ENCODE data around the gene PCBP4.

PCBP4 gene

GRCh38 chr3:51934991-51935885 lies 32.0 kb downstream of the PCBP4 start:
- H3K27me3 ChIP-seq (ENCODE audit: low read length) = no peaks in the 10 kb centered on the region
- H3K9me2 ChIP-seq (replicated peaks; ENCODE audit: insufficient read depth, low read length) = no peaks in the 10 kb centered on the region
- no peak overlapping the region for H3K4me3 ChIP-seq (ENCODE audit: insufficient read depth, low read length, poor library complexity, severe bottlenecking)
- no peaks in the 10 kb centered on the region for H4K20me1 ChIP-seq (ENCODE audit: low read depth, low read length)
- peaks cover 11% of the 10 kb centered on the region; the same call in 1 of the 2 replicates for H3K79me2 ChIP-seq (ENCODE audit: insufficient read depth, low read length)
- H3F3A ChIP-seq (ENCODE audit: insufficient read depth) = no peaks in the 10 kb centered on the region
- H3K27ac ChIP-seq (ENCODE audit: low read depth, low read length) = no peak overlapping the region
- no peak overlapping the region for H2AFZ ChIP-seq (ENCODE audit: low read depth, low read length, severe bottlenecking)
- no peak overlapping the region for H3K4me2 ChIP-seq (ENCODE audit: low read depth, low read length, poor library complexity, severe bottlenecking)
- H3K36me3 ChIP-seq (ENCODE audit: low read length) = no peaks in the 10 kb centered on the region
- no peak for TF ChIP-seq EZH2phosphoT487 (conservative IDR thresholded peaks at IDR 0.05; ENCODE audit: low read length)
- TF ChIP-seq, protein P1, sequence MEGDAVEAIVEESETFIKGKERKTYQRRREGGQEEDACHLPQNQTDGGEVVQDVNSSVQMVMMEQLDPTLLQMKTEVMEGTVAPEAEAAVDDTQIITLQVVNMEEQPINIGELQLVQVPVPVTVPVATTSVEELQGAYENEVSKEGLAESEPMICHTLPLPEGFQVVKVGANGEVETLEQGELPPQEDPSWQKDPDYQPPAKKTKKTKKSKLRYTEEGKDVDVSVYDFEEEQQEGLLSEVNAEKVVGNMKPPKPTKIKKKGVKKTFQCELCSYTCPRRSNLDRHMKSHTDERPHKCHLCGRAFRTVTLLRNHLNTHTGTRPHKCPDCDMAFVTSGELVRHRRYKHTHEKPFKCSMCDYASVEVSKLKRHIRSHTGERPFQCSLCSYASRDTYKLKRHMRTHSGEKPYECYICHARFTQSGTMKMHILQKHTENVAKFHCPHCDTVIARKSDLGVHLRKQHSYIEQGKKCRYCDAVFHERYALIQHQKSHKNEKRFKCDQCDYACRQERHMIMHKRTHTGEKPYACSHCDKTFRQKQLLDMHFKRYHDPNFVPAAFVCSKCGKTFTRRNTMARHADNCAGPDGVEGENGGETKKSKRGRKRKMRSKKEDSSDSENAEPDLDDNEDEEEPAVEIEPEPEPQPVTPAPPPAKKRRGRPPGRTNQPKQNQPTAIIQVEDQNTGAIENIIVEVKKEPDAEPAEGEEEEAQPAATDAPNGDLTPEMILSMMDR (IDR thresholded peaks at IDR 0.05; ENCODE audit: insufficient read depth, low read length, poor library complexity, severe bottlenecking) = no peak
- H3K9me3 ChIP-seq (ENCODE audit: insufficient read depth, low read length) = no peaks in the 10 kb centered on the region
- H3K9ac ChIP-seq (ENCODE audit: low read length) = no peak overlapping the region

DNA sequence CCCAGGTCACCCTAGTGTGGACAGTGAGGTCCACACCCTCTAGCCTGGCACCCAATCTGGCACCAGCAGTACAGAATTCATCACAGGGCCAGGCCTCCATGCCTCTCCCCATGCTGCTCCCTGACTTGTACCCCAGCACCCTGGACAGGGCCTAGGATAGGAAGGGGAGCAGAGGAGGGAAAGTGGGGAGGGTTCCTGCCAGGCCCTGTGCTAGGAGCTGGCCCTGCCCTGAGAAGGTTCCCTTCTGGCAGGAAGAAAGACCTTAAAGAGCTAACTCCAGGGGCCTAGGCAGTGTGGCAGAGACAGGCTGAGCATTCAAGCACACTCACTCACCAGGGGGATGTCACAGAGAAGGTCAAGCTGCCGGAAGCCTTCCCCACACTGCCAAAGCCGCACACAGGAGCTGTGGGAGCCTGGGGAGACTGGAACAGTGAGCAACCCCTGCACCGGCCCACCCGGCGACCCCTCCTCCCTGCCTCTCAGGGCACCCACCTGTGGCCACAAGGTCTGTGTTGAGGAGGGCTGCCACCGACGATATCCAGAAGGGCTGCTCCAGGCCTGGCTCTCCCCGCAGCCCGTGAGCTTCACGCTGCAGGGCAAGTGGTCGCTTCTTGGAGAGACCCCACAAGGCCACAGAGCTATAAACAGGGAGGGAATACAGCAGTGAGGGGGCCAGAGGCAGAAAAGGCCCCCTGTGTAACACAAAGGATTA lies 33.0 kb downstream of the PCBP4 start:
- Histone ChIP-seq H3K79me2 (ENCODE audit: insufficient read depth, low read length) (0 out of 2 replicates have a peak, but pooled peaks cover 1% of the 10 kb centered on the region), H3K27ac (ENCODE audit: low read depth, low read length) (no peak overlapping the region), H3K27me3 (ENCODE audit: low read length) (no peaks in the 10 kb centered on the region), H3K4me3 (ENCODE audit: insufficient read depth, low read length, poor library complexity, severe bottlenecking) (no peak overlapping the region), H3F3A (ENCODE audit: insufficient read depth) (no peaks in the 10 kb centered on the region), H3K36me3 (ENCODE audit: low read length) (no peaks in the 10 kb centered on the region), H2AFZ (ENCODE audit: low read depth, low read length, severe bottlenecking) (no peak overlapping the region), H3K9me2 (replicated peaks; ENCODE audit: insufficient read depth, low read length) (no peaks in the 10 kb centered on the region), H3K4me2 (ENCODE audit: low read depth, low read length, poor library complexity, severe bottlenecking) (no peak overlapping the region), H3K9me3 (ENCODE audit: insufficient read depth, low read length) (no peaks in the 10 kb centered on the region), H4K20me1 (ENCODE audit: low read depth, low read length) (no peaks in the 10 kb centered on the region), H3K9ac (ENCODE audit: low read length) (no peak overlapping the region)
- TF ChIP-seq, protein P1 (IDR thresholded peaks at IDR 0.05; ENCODE audit: insufficient read depth, low read length, poor library complexity, severe bottlenecking) = no peak
- TF ChIP-seq EZH2phosphoT487 (conservative IDR thresholded peaks at IDR 0.05; ENCODE audit: low read length) = no peak

GRCh38 chr3:51933471-51934138 lies 33.6 kb downstream of the PCBP4 start:
- TF ChIP-seq, protein P1 (IDR thresholded peaks at IDR 0.05; ENCODE audit: insufficient read depth, low read length, poor library complexity, severe bottlenecking) = no peak
- TF ChIP-seq EZH2phosphoT487 (conservative IDR thresholded peaks at IDR 0.05; ENCODE audit: low read length) = no peak
- Histone ChIP-seq H3K36me3 (ENCODE audit: low read length) (no peaks in the 10 kb centered on the region), H4K20me1 (ENCODE audit: low read depth, low read length) (no peaks in the 10 kb centered on the region)

More at GRCh38 chr3:51933471-51934138, 33.6 kb downstream of the PCBP4 start:
- Histone ChIP-seq H2AFZ (ENCODE audit: low read depth, low read length, severe bottlenecking) (no peak overlapping the region), H3K27me3 (ENCODE audit: low read length) (no peaks in the 10 kb centered on the region), H3K9me3 (ENCODE audit: insufficient read depth, low read length) (no peaks in the 10 kb centered on the region), H3K9me2 (replicated peaks; ENCODE audit: insufficient read depth, low read length) (no peaks in the 10 kb centered on the region), H3K79me2 (ENCODE audit: insufficient read depth, low read length) (no peaks in the 10 kb centered on the region), H3K4me2 (ENCODE audit: low read depth, low read length, poor library complexity, severe bottlenecking) (no peak overlapping the region), H3F3A (ENCODE audit: insufficient read depth) (no peaks in the 10 kb centered on the region), H3K27ac (ENCODE audit: low read depth, low read length) (no peak overlapping the region), H3K4me3 (ENCODE audit: insufficient read depth, low read length, poor library complexity, severe bottlenecking) (no peak overlapping the region), H3K9ac (ENCODE audit: low read length) (no peak overlapping the region)
